Measurements from ENCODE around the gene PLEKHJ1. TPM values are rescaled to one million over a fixed set of nuclear protein-coding genes. Genes with fewer than 3 reads are reported as not detected.

Gene PLEKHJ1
- total and polyA plus RNA-seq, 2 of the 13 experiments (the other 11 are each of a cell fraction or from before 2014, with no cell fraction given): 70.5 to 130 TPM

GRCh38 chr19:2266183-2266993 is 30.3 kb upstream of the PLEKHJ1 start (continued):
- TF ChIP-seq ELF4 (CRISPR knock-in tag; IDR thresholded peaks at IDR 0.05; ENCODE audit: borderline replicate concordance): no peak
- TF ChIP-seq, protein P1, sequence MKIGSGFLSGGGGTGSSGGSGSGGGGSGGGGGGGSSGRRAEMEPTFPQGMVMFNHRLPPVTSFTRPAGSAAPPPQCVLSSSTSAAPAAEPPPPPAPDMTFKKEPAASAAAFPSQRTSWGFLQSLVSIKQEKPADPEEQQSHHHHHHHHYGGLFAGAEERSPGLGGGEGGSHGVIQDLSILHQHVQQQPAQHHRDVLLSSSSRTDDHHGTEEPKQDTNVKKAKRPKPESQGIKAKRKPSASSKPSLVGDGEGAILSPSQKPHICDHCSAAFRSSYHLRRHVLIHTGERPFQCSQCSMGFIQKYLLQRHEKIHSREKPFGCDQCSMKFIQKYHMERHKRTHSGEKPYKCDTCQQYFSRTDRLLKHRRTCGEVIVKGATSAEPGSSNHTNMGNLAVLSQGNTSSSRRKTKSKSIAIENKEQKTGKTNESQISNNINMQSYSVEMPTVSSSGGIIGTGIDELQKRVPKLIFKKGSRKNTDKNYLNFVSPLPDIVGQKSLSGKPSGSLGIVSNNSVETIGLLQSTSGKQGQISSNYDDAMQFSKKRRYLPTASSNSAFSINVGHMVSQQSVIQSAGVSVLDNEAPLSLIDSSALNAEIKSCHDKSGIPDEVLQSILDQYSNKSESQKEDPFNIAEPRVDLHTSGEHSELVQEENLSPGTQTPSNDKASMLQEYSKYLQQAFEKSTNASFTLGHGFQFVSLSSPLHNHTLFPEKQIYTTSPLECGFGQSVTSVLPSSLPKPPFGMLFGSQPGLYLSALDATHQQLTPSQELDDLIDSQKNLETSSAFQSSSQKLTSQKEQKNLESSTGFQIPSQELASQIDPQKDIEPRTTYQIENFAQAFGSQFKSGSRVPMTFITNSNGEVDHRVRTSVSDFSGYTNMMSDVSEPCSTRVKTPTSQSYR (CRISPR knock-in tag; IDR thresholded peaks at IDR 0.05; ENCODE audit: borderline replicate concordance): no peak
- TF ChIP-seq, protein P2, sequence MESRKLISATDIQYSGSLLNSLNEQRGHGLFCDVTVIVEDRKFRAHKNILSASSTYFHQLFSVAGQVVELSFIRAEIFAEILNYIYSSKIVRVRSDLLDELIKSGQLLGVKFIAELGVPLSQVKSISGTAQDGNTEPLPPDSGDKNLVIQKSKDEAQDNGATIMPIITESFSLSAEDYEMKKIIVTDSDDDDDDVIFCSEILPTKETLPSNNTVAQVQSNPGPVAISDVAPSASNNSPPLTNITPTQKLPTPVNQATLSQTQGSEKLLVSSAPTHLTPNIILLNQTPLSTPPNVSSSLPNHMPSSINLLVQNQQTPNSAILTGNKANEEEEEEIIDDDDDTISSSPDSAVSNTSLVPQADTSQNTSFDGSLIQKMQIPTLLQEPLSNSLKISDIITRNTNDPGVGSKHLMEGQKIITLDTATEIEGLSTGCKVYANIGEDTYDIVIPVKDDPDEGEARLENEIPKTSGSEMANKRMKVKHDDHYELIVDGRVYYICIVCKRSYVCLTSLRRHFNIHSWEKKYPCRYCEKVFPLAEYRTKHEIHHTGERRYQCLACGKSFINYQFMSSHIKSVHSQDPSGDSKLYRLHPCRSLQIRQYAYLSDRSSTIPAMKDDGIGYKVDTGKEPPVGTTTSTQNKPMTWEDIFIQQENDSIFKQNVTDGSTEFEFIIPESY (CRISPR knock-in tag; IDR thresholded peaks at IDR 0.05): no peak; the same call in 1 of the 2 replicates
- no peak for TF ChIP-seq ZNF430 (CRISPR knock-in tag; IDR thresholded peaks at IDR 0.05)
- TF ChIP-seq, protein P3, sequence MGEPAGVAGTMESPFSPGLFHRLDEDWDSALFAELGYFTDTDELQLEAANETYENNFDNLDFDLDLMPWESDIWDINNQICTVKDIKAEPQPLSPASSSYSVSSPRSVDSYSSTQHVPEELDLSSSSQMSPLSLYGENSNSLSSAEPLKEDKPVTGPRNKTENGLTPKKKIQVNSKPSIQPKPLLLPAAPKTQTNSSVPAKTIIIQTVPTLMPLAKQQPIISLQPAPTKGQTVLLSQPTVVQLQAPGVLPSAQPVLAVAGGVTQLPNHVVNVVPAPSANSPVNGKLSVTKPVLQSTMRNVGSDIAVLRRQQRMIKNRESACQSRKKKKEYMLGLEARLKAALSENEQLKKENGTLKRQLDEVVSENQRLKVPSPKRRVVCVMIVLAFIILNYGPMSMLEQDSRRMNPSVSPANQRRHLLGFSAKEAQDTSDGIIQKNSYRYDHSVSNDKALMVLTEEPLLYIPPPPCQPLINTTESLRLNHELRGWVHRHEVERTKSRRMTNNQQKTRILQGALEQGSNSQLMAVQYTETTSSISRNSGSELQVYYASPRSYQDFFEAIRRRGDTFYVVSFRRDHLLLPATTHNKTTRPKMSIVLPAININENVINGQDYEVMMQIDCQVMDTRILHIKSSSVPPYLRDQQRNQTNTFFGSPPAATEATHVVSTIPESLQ (CRISPR knock-in tag; conservative IDR thresholded peaks at IDR 0.05): no peak
- TF ChIP-seq HIVEP1 (CRISPR knock-in tag; IDR thresholded peaks at IDR 0.05): peak; percentile 70
- no peak for TF ChIP-seq ZNF773 (CRISPR knock-in tag; IDR thresholded peaks at IDR 0.05; ENCODE audit: borderline replicate concordance)
